CD4-positive, alpha-beta T cell (primary cell): Measurements from ENCODE around the gene ZKSCAN5. TPM values are rescaled to one million over a fixed set of nuclear protein-coding genes. Genes with fewer than 3 reads are reported as not detected.

Source experiments
- ATAC-seq: fragments of 200-7000 bp; cut with Tn5 transposase; one replicate; pipeline ENCODE4 v1.10.0; 2022; ENCODE audit warnings: mild to moderate bottlenecking; ENCODE audit not compliant: poor library complexity
- CTCF ChIA-PET: fragments of 350-600 bp; sonication (Branson Sonifier 250); formaldehyde crosslinking; loops from one replicate; lab custom pipeline; 2021; ENCODE audit warnings: antibody characterized with exemption, inconsistent platforms; lab: Charles Lee
- POLR2A ChIA-PET: fragments of 350-600 bp; sonication (Branson Sonifier 250); formaldehyde crosslinking; loops from one replicate; lab custom pipeline; 2021; ENCODE audit warnings: antibody characterized with exemption, inconsistent platforms; lab: Charles Lee
- DNase-seq, 14 experiments: peaks; one replicate each; pipeline ENCODE4 v3.0.0-alpha.2; 2013 to 2020; ENCODE audit warnings: mixed read lengths in 2 of 14
- H3K27ac ChIP-seq, 2 donors: one replicate each; pipeline versions ENCODE4 v1.5.1 to v1.7.0; 2013; ENCODE audit warnings: low read length in 2 of 2, low read depth in 1 of 2, mild to moderate bottlenecking in 1 of 2
- H3K27me3 ChIP-seq, 2 experiments: 1 replicate in 1 of 2; 2 replicates in 1 of 2; pipeline versions ENCODE4 v1.6.1 to v1.7.0; 2013; ENCODE audit warnings: low read length in 2 of 2, control low read depth in 1 of 2, mild to moderate bottlenecking in 1 of 2, moderate library complexity in 1 of 2; ENCODE audit not compliant: insufficient read depth in 2 of 2, control insufficient read depth in 1 of 2
- H3K36me3 ChIP-seq: one replicate; pipeline ENCODE4 v1.6.1; 2013; ENCODE audit warnings: low read length, control low read depth; ENCODE audit not compliant: insufficient read depth
- H3K4me1 ChIP-seq: one replicate; pipeline ENCODE4 v1.6.1; 2013; ENCODE audit warnings: low read length, control low read depth; ENCODE audit not compliant: insufficient read depth
- H3K4me3 ChIP-seq: one replicate; pipeline ENCODE4 v1.5.1; 2013; ENCODE audit warnings: mild to moderate bottlenecking, low read length, moderate library complexity
- H3K9me3 ChIP-seq, 2 experiments: 1 replicate in 1 of 2; 2 replicates in 1 of 2; pipeline versions ENCODE4 v1.6.1 to v1.7.0; 2013; ENCODE audit warnings: low read length in 2 of 2, mild to moderate bottlenecking in 2 of 2, control low read depth in 1 of 2, moderate library complexity in 1 of 2; ENCODE audit not compliant: control insufficient read depth in 1 of 2, insufficient read depth in 1 of 2
- H3K27ac Mint-ChIP-seq: one replicate; pipeline ENCODE4 v1.8.0; 2020; ENCODE audit warnings: mixed read lengths
- H3K27me3 Mint-ChIP-seq: one replicate; pipeline ENCODE4 v1.8.0; 2021; ENCODE audit warnings: mixed read lengths
- H3K36me3 Mint-ChIP-seq: one replicate; pipeline ENCODE4 v1.8.0; 2021; ENCODE audit warnings: low read depth, mixed read lengths
- H3K4me1 Mint-ChIP-seq: one replicate; pipeline ENCODE4 v1.8.0; 2021; ENCODE audit warnings: low read depth, mixed read lengths
- H3K4me3 Mint-ChIP-seq: one replicate; pipeline ENCODE4 v1.8.0; 2020; ENCODE audit warnings: mild to moderate bottlenecking, mixed read lengths
- H3K9me3 Mint-ChIP-seq: one replicate; pipeline ENCODE4 v1.8.0; 2020; ENCODE audit warnings: mixed read lengths
- intact Hi-C, 2 experiments: fragments of 100-400 bp; cut with DNase I in 1 of 2; cut with micrococcal nuclease in 1 of 2; formaldehyde crosslinking; loops; one replicate each; pipeline versions ENCODE4 v1.15.1 to v1.9.0; 2023 to 2025; cut with DNase I, micrococcal nuclease
- total RNA-seq, 174 experiments: library from RNA in 2 of 174; stranded (reverse) in 2 of 174; gene quantifications; one replicate each; pipeline ENCODE4 v1.2.3 and lab custom pipeline; 2021 to 2026
- TF ChIP-seq, protein P1 (sequence below): fragments of 200-600 bp; IDR thresholded peaks from one replicate; pipeline ENCODE4 v1.8.0; 2022; ENCODE audit warnings: antibody characterized with exemption, mild to moderate bottlenecking

ZKSCAN5 gene
- total RNA-seq, 2 experiments from 2014 or later, result 3.8 to 4.4 TPM

GRCh38 chr7:99551334-99551733 is 46.9 kb downstream of the ZKSCAN5 start:
- H3K36me3 ChIP-seq, result peaks cover 40% of the 10 kb centered on the region
- no peaks in the 10 kb centered on the region for H3K9me3 ChIP-seq
- peaks cover 28% of the 10 kb centered on the region for H3K4me1 ChIP-seq
- Mint-ChIP-seq H3K9me3 (peaks cover 4% of the 10 kb centered on the region), H3K36me3 (peaks cover 64% of the 10 kb centered on the region), H3K27me3 (no peaks in the 10 kb centered on the region), H3K4me1 (peaks cover 56% of the 10 kb centered on the region), H3K4me3 (peak overlapping the region; percentile 92), H3K27ac (peak overlapping the region; percentile 80)
- ChIA-PET POLR2A (interaction anchor here (0.6 to 1.3 kb wide), 7 partner anchors 28 to 176 kb away, joined by 3 to 24 read pairs (median 5); partner anchors contain the start of genes ZKSCAN5, ZNF394 and ZSCAN25), CTCF (no interaction called here)
- ATAC-seq (no peak), DNase-seq (no peak)
- intact Hi-C loops, result loop anchor here in 1 of 2 experiments (10.0 kb wide), 1 partner anchor 227 kb away; the partner anchor contains the start of gene ARPC1A
- TF ChIP-seq, protein P1, sequence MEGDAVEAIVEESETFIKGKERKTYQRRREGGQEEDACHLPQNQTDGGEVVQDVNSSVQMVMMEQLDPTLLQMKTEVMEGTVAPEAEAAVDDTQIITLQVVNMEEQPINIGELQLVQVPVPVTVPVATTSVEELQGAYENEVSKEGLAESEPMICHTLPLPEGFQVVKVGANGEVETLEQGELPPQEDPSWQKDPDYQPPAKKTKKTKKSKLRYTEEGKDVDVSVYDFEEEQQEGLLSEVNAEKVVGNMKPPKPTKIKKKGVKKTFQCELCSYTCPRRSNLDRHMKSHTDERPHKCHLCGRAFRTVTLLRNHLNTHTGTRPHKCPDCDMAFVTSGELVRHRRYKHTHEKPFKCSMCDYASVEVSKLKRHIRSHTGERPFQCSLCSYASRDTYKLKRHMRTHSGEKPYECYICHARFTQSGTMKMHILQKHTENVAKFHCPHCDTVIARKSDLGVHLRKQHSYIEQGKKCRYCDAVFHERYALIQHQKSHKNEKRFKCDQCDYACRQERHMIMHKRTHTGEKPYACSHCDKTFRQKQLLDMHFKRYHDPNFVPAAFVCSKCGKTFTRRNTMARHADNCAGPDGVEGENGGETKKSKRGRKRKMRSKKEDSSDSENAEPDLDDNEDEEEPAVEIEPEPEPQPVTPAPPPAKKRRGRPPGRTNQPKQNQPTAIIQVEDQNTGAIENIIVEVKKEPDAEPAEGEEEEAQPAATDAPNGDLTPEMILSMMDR, result no peak
- H3K4me3 ChIP-seq, result peak overlapping the region; percentile 97
- H3K27me3 ChIP-seq, result no peaks in the 10 kb centered on the region
- peak overlapping the region; percentile 86 to 92 for H3K27ac ChIP-seq

DNA sequence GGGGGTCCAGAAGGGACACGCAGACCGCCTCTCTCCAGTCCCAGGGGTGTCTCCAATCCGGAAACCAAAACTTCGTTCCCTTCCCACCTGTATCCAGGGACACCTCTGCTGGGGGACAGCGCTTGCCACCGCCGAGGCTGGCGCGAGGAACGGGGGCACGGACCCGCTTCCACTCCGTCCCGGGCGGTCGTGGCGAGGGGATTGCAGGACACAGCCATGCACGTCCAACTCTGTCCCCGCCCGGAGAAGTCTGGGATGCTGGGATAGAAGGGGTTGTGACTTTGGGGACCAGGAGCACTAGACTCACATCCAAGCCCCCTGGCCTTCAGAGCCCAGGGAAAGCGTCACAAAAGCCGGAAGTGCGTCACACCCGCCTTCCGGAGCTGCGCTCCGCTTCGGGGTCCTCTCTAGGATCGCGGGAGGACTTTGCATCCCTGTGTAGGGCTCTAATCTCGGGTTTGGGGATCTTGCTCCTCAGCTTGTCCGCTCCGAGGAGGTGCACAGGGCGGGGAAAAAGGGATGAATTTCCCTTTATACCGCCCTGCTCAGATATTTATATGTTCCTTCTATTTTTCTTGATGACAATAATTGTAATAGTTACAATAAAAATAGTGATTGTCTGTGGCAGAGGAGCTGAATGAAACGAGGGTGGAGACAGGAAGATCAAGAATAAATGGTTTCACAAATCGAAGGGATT is 47.5 kb downstream of the ZKSCAN5 start, which contains the start of gene FAM200A:
Gene FAM200A, minus strand, starts transcription at position 348 of the 697 bp plus-strand sequence. CDS start 3,707 bp downstream, outside the sequence.
- POLR2A ChIA-PET, result interaction anchor here (0.7 to 1.3 kb wide), 9 partner anchors 47 to 215 kb away, joined by 3 to 24 read pairs (median 5); partner anchors contain the start of genes BUD31, PDAP1, ZKSCAN5 and ZNF394
- Mint-ChIP-seq H3K27me3 (no peaks in the 10 kb centered on the region), H3K4me3 (peak within 1 kb of the TSS; percentile 92)

GRCh38 chr7:99553039-99553438 is 48.6 kb downstream of the ZKSCAN5 start:
- Mint-ChIP-seq H3K4me1 (peaks cover 68% of the 10 kb centered on the region), H3K4me3 (peak overlapping the region; percentile 79), H3K27me3 (no peaks in the 10 kb centered on the region), H3K36me3 (peaks cover 59% of the 10 kb centered on the region), H3K27ac (peak overlapping the region; percentile 80), H3K9me3 (peaks cover 2% of the 10 kb centered on the region)
- Histone ChIP-seq H3K27ac (no peak overlapping the region), H3K9me3 (no peaks in the 10 kb centered on the region), H3K4me3 (no peak overlapping the region), H3K36me3 (peaks cover 37% of the 10 kb centered on the region), H3K4me1 (peaks cover 39% of the 10 kb centered on the region), H3K27me3 (no peaks in the 10 kb centered on the region)
- TF ChIP-seq, protein P1, result no peak
- no peak for DNase-seq
- POLR2A ChIA-PET, result no interaction called here
- CTCF ChIA-PET, result no interaction called here
- intact Hi-C loops, result loop anchor here (2.0 to 10.0 kb wide), 2 partner anchors 52 to 228 kb away; partner anchors contain the start of genes ARPC1A (in 1 of the 2) and ZNF394 (in 1 of the 2)
- ATAC-seq, result no peak

More for the DNA sequence above, 47.5 kb downstream of the ZKSCAN5 start, which contains the start of gene FAM200A:
- peaks cover 60% of the 10 kb centered on the region for H3K36me3 Mint-ChIP-seq
- Histone ChIP-seq H3K27me3 (no peaks in the 10 kb centered on the region), H3K36me3 (peaks cover 42% of the 10 kb centered on the region), H3K4me1 (peaks cover 33% of the 10 kb centered on the region), H3K27ac (peak within 1 kb of the TSS; percentile 86 to 92), H3K9me3 (no peaks in the 10 kb centered on the region), H3K4me3 (peak within 1 kb of the TSS; percentile 97)
- TF ChIP-seq, protein P1, result no peak
- DNase-seq, result peak; percentile 70 to 95 (median 80)
- CTCF ChIA-PET, result interaction anchor here (1.2 kb wide), 1 partner anchor 14 kb away, joined by 3 read pairs; no protein-coding TSS in a partner anchor
- intact Hi-C loops, result loop anchor here (1.0 to 10.0 kb wide), 3 partner anchors 51 to 227 kb away; partner anchors contain the start of genes ARPC1A (in 1 of the 2), ZNF394 (in 1 of the 2) and ZSCAN25 (in 1 of the 2)
- H3K27ac Mint-ChIP-seq, result peak within 1 kb of the TSS; percentile 80
- peaks cover 56% of the 10 kb centered on the region for H3K4me1 Mint-ChIP-seq
- peaks cover 2% of the 10 kb centered on the region for H3K9me3 Mint-ChIP-seq
- peak; percentile 98 for ATAC-seq
